NK-92 (cell line): ENCODE data around the gene LANCL2.

Experiments used
- DNase-seq: peaks from one replicate; lab custom pipeline; 2025; ENCODE audit not compliant: unreplicated experiment; lab: John Stamatoyannopoulos, UW

The LANCL2 gene

GRCh38 chr7:55360486-55360885 lies 4.7 kb upstream of the LANCL2 start:
- DNase-seq, result no peak

GRCh38 chr7:55361560-55361959 lies 3.6 kb upstream of the LANCL2 start:
- no peak for DNase-seq

GRCh38 chr7:55362927-55363326 lies 2.2 kb upstream of the LANCL2 start:
- DNase-seq, result no peak

DNA sequence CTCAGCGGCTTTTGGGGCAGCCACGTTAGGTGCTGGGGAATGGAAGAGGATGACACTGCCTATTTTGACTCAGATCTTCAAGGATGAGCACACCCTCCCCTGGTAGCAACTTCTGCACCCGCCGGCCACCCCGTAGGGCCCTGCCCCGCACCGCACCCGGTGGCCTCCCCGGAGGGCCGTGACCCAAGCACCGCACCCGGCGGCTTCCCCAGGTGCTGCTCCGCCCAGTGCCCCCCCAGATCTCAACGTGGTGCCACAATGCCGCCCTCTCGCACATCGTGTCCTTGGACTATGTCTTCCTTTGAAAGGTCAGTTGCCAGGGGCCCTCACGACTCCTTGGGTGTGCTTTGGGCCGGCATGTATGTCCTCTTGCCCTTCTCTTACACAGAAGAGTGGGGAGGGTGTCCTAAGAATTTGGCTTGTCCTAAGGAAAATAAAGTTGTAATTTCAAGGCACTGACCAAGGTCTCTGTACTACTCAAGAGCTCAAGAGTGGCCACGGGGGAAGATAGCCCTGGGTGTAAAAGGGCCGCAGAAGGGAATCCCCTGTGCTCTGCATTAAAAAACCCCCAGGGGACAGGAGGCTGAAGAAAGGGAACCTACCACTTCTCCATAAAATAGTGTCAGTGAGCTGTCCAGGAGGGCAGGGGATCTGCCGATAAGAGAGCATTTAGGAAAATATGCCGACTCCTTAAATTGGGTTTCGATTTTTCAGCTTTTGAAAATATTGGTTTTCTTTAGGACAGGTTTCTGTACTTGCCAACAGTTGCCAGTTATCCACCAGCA lies 1.6 kb upstream of the LANCL2 start:
- no peak for DNase-seq

GRCh38 chr7:55365675-55366460 lies 731 bp downstream of the LANCL2 start:
- peak; percentile 52 for DNase-seq

GRCh38 chr7:55366461-55367070 lies 1.4 kb downstream of the LANCL2 start:
- DNase-seq, result no peak

DNA sequence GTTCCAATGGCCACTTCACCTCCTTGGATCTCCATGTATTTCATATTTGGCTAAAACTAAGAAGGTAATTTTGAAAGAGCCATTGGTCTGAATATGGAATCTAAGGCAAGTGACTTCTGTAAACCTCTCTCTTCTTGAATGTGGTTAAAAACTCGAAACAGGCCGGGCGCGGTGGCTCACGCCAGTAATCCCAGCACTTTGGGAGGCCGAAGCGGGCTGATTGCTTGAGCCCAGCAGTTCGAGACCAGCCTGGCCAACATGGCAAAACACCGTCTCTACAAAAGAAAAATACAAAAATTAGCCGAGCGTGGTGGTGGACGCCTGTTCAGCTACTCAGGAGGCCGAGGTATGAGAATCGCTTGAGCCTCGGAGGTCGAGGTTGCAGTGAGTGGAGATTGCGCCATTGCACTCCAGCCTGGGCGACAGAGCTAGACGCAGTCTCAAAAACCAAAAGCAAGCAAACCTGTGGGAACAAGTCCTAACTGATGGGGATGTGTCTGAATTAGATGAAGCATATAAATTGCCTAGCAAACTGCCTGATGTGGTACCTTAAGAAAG lies 2.2 kb downstream of the LANCL2 start:
- no peak for DNase-seq

DNA sequence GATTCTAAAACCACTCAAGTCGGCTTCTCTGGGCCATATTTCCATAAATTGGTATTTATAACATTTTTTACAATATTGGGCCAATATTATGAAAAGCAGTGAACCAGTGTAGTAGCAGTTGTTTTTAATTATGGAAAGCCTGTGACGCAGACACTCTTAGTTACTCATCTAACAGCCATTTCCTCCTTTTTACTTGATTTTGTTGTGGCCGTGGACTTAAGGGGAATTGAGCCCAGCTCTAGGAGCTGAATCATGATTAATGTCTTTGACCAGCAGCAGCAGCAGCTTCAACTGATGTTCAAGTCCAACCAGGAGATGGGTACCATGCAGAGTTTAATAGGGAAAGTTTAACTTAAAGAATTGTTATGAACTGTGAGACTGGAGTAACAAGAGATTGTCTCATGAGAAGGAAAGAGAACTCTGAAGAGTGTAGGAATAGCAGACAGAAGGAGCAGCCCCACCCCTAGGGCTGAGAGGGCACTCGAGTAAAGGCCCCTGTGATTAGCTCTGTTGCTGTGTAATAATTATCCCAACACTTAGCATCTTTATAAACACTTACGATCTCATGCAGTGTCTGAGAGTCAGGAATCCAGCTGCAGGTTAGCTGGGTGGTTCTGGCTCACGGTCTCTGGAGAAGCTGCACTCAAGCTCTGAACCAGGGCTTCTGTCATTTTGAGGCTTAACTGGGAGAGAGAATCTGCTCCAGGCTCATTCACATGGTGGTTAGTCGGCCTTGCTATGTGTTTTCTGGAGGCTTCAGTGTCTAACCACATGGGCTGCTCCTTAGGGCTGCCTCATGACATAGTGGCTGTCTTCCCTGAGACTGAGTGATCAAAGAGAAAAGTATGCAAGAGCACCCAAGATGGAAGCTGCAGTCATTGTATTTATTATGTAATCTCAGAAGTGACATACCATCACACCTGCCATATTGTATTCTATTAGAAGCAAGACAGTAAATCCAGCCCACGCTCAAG lies 4.6 kb downstream of the LANCL2 start:
- no peak for DNase-seq

GRCh38 chr7:55374213-55374612 lies 9.1 kb downstream of the LANCL2 start:
- DNase-seq, result no peak

DNA sequence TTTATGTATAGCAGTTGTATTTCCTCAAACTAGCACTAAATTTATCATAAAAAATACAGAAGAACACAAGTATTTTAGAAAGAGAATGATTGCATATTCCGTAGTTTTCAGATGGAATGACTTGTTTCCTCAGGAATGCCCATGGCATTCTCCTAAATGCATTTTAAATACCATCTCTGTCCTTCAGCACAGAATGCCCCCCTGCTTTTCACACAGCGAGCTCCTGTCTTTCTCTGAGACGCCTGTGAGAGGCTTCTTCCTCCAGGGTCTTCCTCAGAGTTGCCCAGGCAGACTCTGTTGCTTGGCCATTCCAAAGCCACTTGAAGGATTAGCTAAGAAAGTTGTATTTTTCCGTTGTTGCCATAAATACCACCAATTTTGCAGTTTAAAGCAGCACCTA lies 10.1 kb downstream of the LANCL2 start:
- no peak for DNase-seq

GRCh38 chr7:55377162-55377817 lies 12.2 kb downstream of the LANCL2 start:
- DNase-seq, result no peak

DNA sequence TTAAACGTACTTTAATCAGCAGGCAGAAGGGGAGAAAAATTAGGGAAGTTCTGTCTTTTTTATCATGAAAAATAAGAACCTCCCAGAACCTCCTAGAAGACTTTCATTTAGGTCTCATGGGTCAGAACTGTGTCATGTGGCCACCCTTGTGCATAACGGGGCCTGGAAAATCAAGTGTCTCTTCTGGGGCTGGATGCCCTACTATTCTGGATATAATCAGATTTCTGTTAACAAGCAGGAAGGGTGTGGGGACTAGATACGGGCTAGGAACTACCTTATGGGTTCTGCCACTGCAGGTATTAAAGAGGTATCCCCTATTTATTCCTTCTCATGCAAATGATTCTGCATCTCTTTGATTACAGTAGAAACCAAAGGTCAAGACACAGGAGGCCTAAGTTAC lies 14.1 kb downstream of the LANCL2 start:
- DNase-seq, result no peak

- DNase-seq, result no peak
Observed at GRCh38 chr7:55381189-55381588, 16.1 kb downstream of the LANCL2 start.

- DNase-seq, result no peak
Observed at GRCh38 chr7:55381696-55382095, 16.6 kb downstream of the LANCL2 start.

GRCh38 chr7:55382251-55382650 lies 17.1 kb downstream of the LANCL2 start:
- DNase-seq, result no peak

DNA sequence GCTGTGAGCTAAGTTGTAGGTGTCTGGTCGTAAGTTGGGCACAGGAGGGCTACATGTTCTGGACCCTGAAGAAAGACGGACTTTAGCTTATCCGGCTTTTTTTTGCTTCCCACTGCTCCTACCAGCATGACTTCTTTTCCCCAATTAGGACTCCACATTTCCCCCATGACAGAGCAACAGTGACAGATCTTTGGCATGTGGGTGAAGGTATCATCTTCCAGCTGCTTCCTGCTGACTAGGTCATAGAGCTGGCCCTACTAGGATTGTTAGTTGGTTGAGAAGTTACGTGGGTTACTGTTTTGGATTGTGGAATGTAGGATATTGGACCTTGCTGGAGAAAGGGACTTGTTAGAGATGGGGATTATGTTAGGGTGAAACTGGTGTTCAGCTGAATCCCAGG lies 21.4 kb downstream of the LANCL2 start:
- DNase-seq, result no peak

- DNase-seq, result no peak
Observed at GRCh38 chr7:55387062-55387965, 22.2 kb downstream of the LANCL2 start.

DNA sequence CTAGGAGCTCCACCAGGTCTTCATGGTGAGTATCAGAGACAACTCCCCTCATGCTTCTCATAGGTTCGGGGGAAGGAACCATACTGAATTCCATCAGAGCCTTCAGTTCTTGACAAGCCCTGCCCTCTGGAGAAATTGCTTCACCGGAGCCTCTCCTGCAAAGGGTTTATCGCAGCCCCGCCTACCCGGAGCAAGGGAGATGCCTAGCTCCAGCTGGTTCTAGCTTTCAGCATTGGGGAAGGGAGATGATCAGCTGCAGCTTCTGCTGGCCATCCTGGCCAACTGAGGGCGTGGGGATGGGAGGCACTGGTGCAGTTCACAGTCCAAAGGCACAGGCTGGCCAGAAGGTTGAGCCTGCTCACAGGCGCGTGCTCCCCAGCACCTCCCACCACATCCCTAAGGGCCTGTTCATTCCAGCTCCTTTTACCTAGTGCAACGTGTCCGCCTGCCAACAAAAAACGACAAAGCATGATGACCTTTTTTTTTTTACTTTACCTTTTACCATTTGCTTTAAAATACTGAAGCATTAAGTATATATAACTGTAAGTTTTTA lies 31.2 kb downstream of the LANCL2 start:
- DNase-seq, result no peak

DNA sequence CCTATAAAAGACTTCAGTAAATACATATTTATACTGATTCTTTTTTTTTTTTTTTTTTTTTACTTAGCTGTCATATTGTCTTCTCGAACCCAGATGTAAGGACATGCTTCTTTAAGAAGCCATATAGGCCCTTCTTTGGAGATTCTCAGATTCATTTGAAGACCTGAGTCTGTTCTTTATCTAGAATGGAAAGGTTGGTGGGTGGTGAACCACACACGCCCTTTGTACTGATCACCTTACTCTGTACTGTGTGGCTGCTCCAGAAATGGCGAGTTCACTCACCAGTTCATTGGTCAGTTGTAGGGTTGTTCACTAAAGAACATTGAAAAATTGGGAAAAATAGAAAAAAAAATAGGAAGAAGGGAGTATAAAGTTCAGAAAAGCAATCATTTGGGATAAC lies 32.5 kb downstream of the LANCL2 start:
- no peak for DNase-seq
